ENCODE results near the gene OGA.

Gene OGA

GRCh38 chr10:101818119-101818871 is at the start of gene OGA:
TSS of gene OGA (minus strand) at chr10:101818444. CDS start at chr10:101818022, 422 bp downstream.
- DNase-seq (ENCODE audit: low spot score) (peak; percentile 98), FAIRE-seq (peak; percentile 71)

DNA sequence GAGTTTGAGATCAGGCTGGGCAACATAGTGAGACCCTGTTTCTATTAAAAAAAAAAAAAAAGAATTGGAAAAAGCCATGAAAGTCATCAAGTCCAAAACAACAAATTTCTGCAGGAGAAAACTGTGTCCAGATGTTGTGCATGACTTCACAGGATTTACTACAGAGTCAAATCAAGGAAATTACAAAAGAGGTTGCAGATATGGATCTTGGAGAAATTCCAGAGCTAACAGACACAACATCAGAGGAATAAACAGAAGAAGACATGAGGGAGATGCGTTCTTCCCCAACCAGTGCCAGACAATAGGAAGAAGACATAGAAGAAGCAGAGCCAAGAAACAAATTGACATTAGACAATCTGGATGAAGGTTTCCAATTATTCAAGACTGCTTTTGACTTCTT is 49.7 kb upstream of the OGA start:
- DNase-seq (ENCODE audit: low spot score) (no peak), FAIRE-seq (no peak)

- FAIRE-seq: no peak
These were observed 41.3 kb upstream of the OGA start for GRCh38 chr10:101859530-101859929.

GRCh38 chr10:101858723-101859500 is 40.7 kb upstream of the OGA start:
- DNase-seq (ENCODE audit: low spot score): no peak
- no peak for FAIRE-seq

More at GRCh38 chr10:101859530-101859929, 41.3 kb upstream of the OGA start:
- DNase-seq (ENCODE audit: low spot score): no peak

DNA sequence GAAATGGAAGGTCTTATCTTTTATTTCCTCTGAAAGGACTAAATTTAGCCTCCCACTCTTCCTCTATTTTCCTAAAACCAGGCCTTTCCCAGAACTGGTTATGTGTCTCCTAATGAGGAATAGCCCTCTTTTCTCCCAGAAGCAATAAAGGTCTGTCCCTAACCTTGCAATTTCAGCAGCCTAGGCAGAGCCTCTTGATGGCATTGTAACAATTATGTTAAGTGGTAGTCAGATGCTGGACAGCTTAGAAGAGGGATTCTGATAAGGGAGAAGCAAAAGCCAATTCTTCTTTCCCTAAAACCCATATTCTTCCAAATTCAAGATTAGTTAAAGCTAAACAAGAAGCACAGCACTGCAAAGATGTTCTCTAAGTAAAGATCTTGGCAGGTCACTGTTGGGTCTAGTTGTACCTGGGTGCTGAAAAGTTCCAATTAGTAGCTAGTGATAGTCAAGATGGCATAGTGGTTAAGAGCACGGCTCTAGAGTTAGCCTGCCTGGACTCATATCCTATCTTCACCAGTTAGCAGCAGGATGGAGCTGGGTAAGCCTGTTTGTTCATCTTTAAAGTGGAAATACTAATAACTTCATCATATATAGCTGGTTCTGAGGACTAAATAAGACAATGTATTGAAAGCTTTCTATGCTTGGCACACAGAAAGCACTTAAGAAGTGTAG is 39.7 kb upstream of the OGA start:
- FAIRE-seq (no peak), DNase-seq (ENCODE audit: low spot score) (no peak)

- FAIRE-seq: no peak
- DNase-seq (ENCODE audit: low spot score): no peak
These were observed 38.4 kb upstream of the OGA start for GRCh38 chr10:101856626-101857025.

- FAIRE-seq: no peak
These were observed 33.3 kb upstream of the OGA start for GRCh38 chr10:101851411-101852116.

GRCh38 chr10:101850749-101851148 is 32.5 kb upstream of the OGA start:
- FAIRE-seq (no peak), DNase-seq (ENCODE audit: low spot score) (no peak)

More at GRCh38 chr10:101851411-101852116, 33.3 kb upstream of the OGA start:
- no peak for DNase-seq (ENCODE audit: low spot score)

- FAIRE-seq: no peak
These were observed 30.7 kb upstream of the OGA start for GRCh38 chr10:101848894-101849351.

DNA sequence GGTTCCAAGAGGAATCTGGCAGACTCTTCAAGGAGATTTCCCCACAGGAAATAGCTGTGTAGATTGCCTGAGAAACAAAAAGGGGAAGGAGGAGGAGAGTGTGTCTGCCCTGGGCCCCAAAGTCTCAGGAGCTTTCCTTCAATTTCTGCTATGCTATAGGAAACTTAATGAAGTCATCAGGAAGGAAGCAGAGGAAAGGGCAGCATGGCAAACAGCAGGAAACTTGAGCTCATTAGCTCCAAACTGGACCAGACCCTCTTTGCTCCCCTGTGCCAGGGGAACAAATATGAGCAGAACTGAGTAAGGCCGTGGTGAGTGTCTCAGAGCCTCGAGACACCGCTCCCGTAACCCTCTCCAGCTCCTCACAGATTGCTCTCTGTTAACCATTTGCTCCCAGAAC is 30.2 kb upstream of the OGA start:
- FAIRE-seq: no peak
- no peak for DNase-seq (ENCODE audit: low spot score)

More at GRCh38 chr10:101848894-101849351, 30.7 kb upstream of the OGA start:
- no peak for DNase-seq (ENCODE audit: low spot score)

DNA sequence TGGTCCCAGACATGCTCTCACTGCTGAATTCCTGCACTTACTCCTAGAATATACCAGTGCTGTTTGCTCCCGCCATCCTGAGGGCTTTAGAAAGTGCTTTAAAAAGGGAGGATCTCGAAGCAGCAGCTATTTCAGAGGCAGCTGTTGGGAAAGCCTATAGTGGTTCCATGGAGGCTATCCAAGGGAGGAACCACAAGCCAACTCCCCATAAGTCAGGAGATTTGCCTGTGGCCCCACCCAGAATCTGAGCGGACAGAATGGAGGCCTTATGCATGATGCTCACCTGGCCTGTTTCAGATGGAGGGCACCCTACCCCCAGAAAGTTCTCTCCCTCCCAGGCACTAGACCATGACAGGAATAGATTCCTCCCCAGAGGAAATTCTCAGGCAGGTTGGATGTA is 27.6 kb upstream of the OGA start:
- FAIRE-seq (no peak), DNase-seq (ENCODE audit: low spot score) (no peak)

DNA sequence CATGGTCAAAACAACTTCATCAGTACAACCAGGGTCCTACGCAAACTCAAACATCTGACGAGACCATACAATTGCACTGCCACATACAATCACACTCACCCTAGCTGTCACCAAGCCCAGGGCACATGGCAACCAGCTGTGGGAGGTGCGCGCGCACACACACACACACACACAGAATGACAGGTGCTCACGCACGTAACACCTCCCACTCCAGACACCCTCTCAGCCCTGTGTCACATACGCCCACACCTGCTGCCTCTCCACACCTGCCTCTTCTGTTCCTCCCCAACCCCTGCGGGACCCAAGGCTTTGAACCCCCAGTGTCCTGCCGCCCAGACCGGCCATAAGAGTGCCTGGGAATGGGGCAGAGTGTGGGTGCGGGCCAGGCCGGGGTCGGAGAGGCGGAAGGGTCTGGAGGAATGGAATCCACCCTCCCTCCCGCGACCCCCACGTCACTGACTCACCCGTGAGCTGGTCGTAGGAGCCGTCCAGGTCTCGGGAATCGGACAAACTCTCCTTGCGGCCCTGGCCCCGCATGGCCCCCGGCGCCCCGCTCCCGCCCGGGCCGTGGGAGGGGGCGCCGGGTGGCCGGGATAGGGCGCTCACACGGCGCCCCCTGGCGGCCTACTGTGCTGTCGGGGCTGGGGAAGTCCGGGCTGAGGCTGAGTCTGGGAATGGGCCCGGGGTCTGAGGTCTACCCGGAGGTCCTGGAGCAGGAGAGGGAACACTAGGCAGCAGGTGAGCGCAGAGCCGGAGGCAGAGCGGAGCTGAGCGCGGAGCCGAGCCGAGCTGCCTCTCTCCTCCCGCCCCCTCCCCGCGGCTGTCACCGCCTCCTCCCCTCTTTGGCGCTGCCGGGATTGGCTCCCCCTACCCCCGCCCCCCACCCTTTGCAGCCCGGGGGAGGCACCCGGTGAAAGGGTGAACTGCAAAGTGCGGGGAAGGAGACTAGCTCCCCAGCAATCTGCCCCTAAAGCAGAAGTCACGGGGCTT is 25.1 kb upstream of the OGA start, which contains the start of gene KCNIP2:
KCNIP2 (minus strand) TSS at position 769 of the 990 bp plus-strand sequence; CDS start at position 537, 232 bp downstream.
- DNase-seq (ENCODE audit: low spot score) (peak; percentile 67), FAIRE-seq (peak; percentile 50)

- FAIRE-seq: no peak
These were observed 23.6 kb upstream of the OGA start for GRCh38 chr10:101841826-101842225.

DNA sequence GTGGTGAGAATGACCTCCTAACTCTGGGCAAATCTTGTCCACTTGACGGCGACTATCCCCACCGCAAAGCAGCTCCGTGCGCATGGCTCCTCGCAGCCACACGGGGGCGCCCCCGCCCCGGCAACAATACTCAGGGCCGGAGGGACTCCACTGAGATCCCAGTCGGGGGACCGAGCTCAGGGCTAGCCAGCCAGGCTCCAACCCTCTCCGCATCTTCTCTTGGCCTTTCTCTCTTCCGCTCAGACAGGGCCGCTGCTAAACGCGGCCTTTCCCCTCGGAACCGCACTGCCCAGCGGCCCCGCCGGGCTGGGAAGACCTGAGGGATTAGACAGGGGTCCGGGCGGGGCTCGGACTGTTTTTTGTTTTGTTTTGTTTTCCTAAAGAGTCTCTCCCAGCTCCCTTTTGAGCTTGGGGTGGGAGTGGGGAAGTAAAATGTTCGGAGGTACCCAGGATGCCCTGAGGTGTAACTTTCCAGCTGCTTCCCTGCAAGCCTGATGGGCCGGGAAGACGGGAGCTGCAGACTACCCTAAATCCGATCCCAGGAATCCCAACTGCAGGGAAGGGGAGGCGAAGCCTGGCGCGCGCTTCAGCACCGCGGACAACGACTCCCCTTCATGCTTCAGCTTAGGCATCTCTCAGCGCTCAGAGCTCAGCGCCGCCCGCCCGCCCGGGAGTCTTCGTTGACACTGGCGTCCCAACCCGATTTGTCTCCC is 22.7 kb upstream of the OGA start:
- peak; percentile 72 for FAIRE-seq
- DNase-seq (ENCODE audit: low spot score): peak; percentile 88

More at GRCh38 chr10:101841826-101842225, 23.6 kb upstream of the OGA start:
- no peak for DNase-seq (ENCODE audit: low spot score)

- no peak for FAIRE-seq
These were observed 21.9 kb upstream of the OGA start for GRCh38 chr10:101840102-101840684.

DNA sequence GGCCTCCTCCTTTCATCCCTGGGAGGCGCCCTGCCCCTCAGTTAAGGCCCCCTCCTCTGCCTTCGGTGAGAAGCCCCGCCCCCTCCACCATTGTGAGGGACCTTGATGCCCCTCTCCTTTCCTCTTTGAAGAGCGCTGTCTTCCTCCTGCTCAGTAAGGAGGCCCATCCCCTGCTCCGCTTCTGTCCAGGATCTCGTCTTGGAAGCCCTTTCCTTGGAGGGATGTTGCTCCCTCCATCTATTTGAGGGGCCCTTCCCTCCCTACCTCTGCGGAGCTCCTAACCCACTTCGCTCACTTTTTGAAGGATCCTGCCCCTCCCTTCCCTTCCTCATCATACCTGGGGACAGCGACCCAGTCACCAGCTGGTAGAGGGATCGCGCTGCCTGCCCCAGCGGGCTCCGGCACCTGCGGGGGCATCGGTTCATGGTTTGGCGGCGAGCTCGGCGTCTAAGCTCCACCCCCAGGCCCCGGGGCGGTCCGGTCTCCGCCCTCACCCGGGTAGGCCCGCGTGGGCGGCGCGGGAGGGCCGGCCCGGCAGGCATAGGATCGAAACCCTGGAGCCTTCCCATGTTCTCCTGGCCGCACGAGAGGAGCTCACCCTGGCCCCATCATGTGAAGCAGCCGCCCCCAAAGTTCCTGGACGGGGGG is 21.3 kb upstream of the OGA start:
- FAIRE-seq (no peak), DNase-seq (ENCODE audit: low spot score) (peak; percentile 80)

More at GRCh38 chr10:101840102-101840684, 21.9 kb upstream of the OGA start:
- DNase-seq (ENCODE audit: low spot score): peak; percentile 47

DNA sequence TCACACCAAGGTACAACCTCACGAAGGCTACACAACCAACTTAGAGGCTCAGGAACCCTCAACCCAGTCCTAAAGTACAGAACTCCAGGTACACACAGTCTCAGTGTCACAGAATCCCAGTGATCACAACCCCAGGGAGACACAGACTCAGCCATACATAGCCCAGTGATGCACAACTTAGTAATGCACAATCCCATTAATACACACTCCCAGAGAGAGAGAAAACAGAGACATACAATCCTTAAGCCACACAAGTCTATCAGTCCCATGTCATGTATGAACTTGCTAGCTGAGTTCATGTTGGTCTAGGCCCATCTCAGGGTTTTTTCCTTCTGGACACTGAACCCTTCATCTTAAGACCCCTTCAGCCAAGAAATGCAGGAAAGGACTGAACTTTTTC is 20.8 kb upstream of the OGA start:
- DNase-seq (ENCODE audit: low spot score) (no peak), FAIRE-seq (no peak)

- no peak for FAIRE-seq
These were observed 20.2 kb upstream of the OGA start for GRCh38 chr10:101838416-101838970.

More at GRCh38 chr10:101838416-101838970, 20.2 kb upstream of the OGA start:
- no peak for DNase-seq (ENCODE audit: low spot score)
